ENCODE measurements around the gene MAP2. TPM values are rescaled to one million over a fixed set of nuclear protein-coding genes. Genes with fewer than 3 reads are reported as not detected.

MAP2 gene
- total RNA-seq, 1 donor from 2014 or later, result 7.2 TPM

GRCh38 chr2:209391776-209392401 is 32.0 kb upstream of the MAP2 start:
- Mint-ChIP-seq H3K4me1 (ENCODE audit: unreplicated experiment) (no peaks in the 10 kb centered on the region), H3K4me3 (ENCODE audit: unreplicated experiment) (no peak overlapping the region), H3K27ac (ENCODE audit: unreplicated experiment) (no peak overlapping the region), H3K27me3 (ENCODE audit: unreplicated experiment) (peaks cover 7% of the 10 kb centered on the region), H3K9me3 (ENCODE audit: unreplicated experiment) (no peaks in the 10 kb centered on the region), H3K36me3 (ENCODE audit: unreplicated experiment) (no peaks in the 10 kb centered on the region)
- DNase-seq (ENCODE audit: extremely low spot score, unreplicated experiment), result no peak
- TF ChIP-seq CTCF (IDR thresholded peaks at IDR 0.05), result no peak

- DNase-seq (ENCODE audit: extremely low spot score, unreplicated experiment), result no peak
- no peak overlapping the region for H3K27ac Mint-ChIP-seq (ENCODE audit: unreplicated experiment)
- H3K27me3 Mint-ChIP-seq (ENCODE audit: unreplicated experiment), result peaks cover 26% of the 10 kb centered on the region
- no peaks in the 10 kb centered on the region for H3K36me3 Mint-ChIP-seq (ENCODE audit: unreplicated experiment)
- no peak overlapping the region for H3K4me3 Mint-ChIP-seq (ENCODE audit: unreplicated experiment)
- no peaks in the 10 kb centered on the region for H3K9me3 Mint-ChIP-seq (ENCODE audit: unreplicated experiment)
- H3K4me1 Mint-ChIP-seq (ENCODE audit: unreplicated experiment), result no peaks in the 10 kb centered on the region
- TF ChIP-seq CTCF (IDR thresholded peaks at IDR 0.05), result no peak
Observed at GRCh38 chr2:209395229-209395628, 28.6 kb upstream of the MAP2 start.

- no peaks in the 10 kb centered on the region for H3K36me3 Mint-ChIP-seq (ENCODE audit: unreplicated experiment)
- DNase-seq (ENCODE audit: extremely low spot score, unreplicated experiment), result no peak
- no peak for TF ChIP-seq CTCF (IDR thresholded peaks at IDR 0.05)
- no peak overlapping the region for H3K4me3 Mint-ChIP-seq (ENCODE audit: unreplicated experiment)
- H3K27ac Mint-ChIP-seq (ENCODE audit: unreplicated experiment), result no peak overlapping the region
- no peaks in the 10 kb centered on the region for H3K9me3 Mint-ChIP-seq (ENCODE audit: unreplicated experiment)
- peaks cover 26% of the 10 kb centered on the region for H3K27me3 Mint-ChIP-seq (ENCODE audit: unreplicated experiment)
- H3K4me1 Mint-ChIP-seq (ENCODE audit: unreplicated experiment), result no peaks in the 10 kb centered on the region
Observed at GRCh38 chr2:209395652-209396051, 28.2 kb upstream of the MAP2 start.

GRCh38 chr2:209398463-209398862 is 25.4 kb upstream of the MAP2 start:
- no peak for DNase-seq (ENCODE audit: extremely low spot score, unreplicated experiment)
- no peak overlapping the region for H3K27ac Mint-ChIP-seq (ENCODE audit: unreplicated experiment)
- H3K4me1 Mint-ChIP-seq (ENCODE audit: unreplicated experiment), result no peaks in the 10 kb centered on the region
- H3K4me3 Mint-ChIP-seq (ENCODE audit: unreplicated experiment), result no peak overlapping the region
- H3K36me3 Mint-ChIP-seq (ENCODE audit: unreplicated experiment), result no peaks in the 10 kb centered on the region
- H3K27me3 Mint-ChIP-seq (ENCODE audit: unreplicated experiment), result peaks cover 37% of the 10 kb centered on the region
- TF ChIP-seq CTCF (IDR thresholded peaks at IDR 0.05), result no peak
- H3K9me3 Mint-ChIP-seq (ENCODE audit: unreplicated experiment), result no peaks in the 10 kb centered on the region

GRCh38 chr2:209401788-209402187 is 22.1 kb upstream of the MAP2 start:
- no peak overlapping the region for H3K4me3 Mint-ChIP-seq (ENCODE audit: unreplicated experiment)
- no peak for DNase-seq (ENCODE audit: extremely low spot score, unreplicated experiment)
- no peak for TF ChIP-seq CTCF (IDR thresholded peaks at IDR 0.05)
- H3K36me3 Mint-ChIP-seq (ENCODE audit: unreplicated experiment), result no peaks in the 10 kb centered on the region
- no peaks in the 10 kb centered on the region for H3K4me1 Mint-ChIP-seq (ENCODE audit: unreplicated experiment)
- H3K9me3 Mint-ChIP-seq (ENCODE audit: unreplicated experiment), result no peaks in the 10 kb centered on the region
- H3K27me3 Mint-ChIP-seq (ENCODE audit: unreplicated experiment), result peaks cover 33% of the 10 kb centered on the region
- H3K27ac Mint-ChIP-seq (ENCODE audit: unreplicated experiment), result no peak overlapping the region

All from osteocyte (in vitro differentiated cells).